ENCODE data around the gene GFRA1.
A peak's percentile ranks its signal among the peaks of the same experiment; 100 is the strongest.

Gene GFRA1

GRCh38 chr10:116126954-116127695 is 145.9 kb downstream of the GFRA1 start:
- DNase-seq (ENCODE audit: low spot score) (no peak), FAIRE-seq (no peak)

- DNase-seq (ENCODE audit: low spot score) (no peak), FAIRE-seq (no peak)
Observed at GRCh38 chr10:116126239-116126638, 146.8 kb downstream of the GFRA1 start.

- FAIRE-seq, result no peak
Observed at GRCh38 chr10:116125180-116125579, 147.8 kb downstream of the GFRA1 start.

GRCh38 chr10:116124777-116125176 is 148.2 kb downstream of the GFRA1 start:
- DNase-seq (ENCODE audit: low spot score) (no peak), FAIRE-seq (no peak)

More at GRCh38 chr10:116125180-116125579, 147.8 kb downstream of the GFRA1 start:
- no peak for DNase-seq (ENCODE audit: low spot score)

GRCh38 chr10:116122664-116123063 is 150.3 kb downstream of the GFRA1 start:
- DNase-seq (ENCODE audit: low spot score) (no peak), FAIRE-seq (no peak)

- FAIRE-seq (no peak), DNase-seq (ENCODE audit: low spot score) (no peak)
Observed at GRCh38 chr10:116121640-116122525, 151.1 kb downstream of the GFRA1 start.

- DNase-seq (ENCODE audit: low spot score), result no peak
- FAIRE-seq, result no peak
Observed at GRCh38 chr10:116120688-116121455, 152.1 kb downstream of the GFRA1 start.

- no peak for FAIRE-seq
Observed at GRCh38 chr10:116118847-116119246, 154.2 kb downstream of the GFRA1 start.

GRCh38 chr10:116115797-116116196 is 157.2 kb downstream of the GFRA1 start:
- FAIRE-seq (no peak), DNase-seq (ENCODE audit: low spot score) (no peak)

More at GRCh38 chr10:116118847-116119246, 154.2 kb downstream of the GFRA1 start:
- DNase-seq (ENCODE audit: low spot score), result no peak

GRCh38 chr10:116115036-116115641 is 157.9 kb downstream of the GFRA1 start:
- DNase-seq (ENCODE audit: low spot score) (no peak), FAIRE-seq (no peak)

GRCh38 chr10:116113721-116114501 is 159.1 kb downstream of the GFRA1 start:
- FAIRE-seq (no peak), DNase-seq (ENCODE audit: low spot score) (peak; percentile 58)

- DNase-seq (ENCODE audit: low spot score) (no peak), FAIRE-seq (no peak)
Observed at GRCh38 chr10:116112232-116113231, 160.5 kb downstream of the GFRA1 start.

GRCh38 chr10:116111483-116112095 is 161.4 kb downstream of the GFRA1 start:
- no peak for FAIRE-seq

GRCh38 chr10:116110736-116111135 is 162.3 kb downstream of the GFRA1 start:
- DNase-seq (ENCODE audit: low spot score), result no peak

More at GRCh38 chr10:116111483-116112095, 161.4 kb downstream of the GFRA1 start:
- no peak for DNase-seq (ENCODE audit: low spot score)

GRCh38 chr10:116109881-116110280 is 163.1 kb downstream of the GFRA1 start:
- FAIRE-seq (no peak), DNase-seq (ENCODE audit: low spot score) (no peak)

More at GRCh38 chr10:116110736-116111135, 162.3 kb downstream of the GFRA1 start:
- peak; percentile 17 for FAIRE-seq

GRCh38 chr10:116109481-116109880 is 163.5 kb downstream of the GFRA1 start:
- DNase-seq (ENCODE audit: low spot score), result no peak
- no peak for FAIRE-seq

- DNase-seq (ENCODE audit: low spot score) (no peak), FAIRE-seq (no peak)
Observed at GRCh38 chr10:116108095-116108494, 164.9 kb downstream of the GFRA1 start.

- DNase-seq (ENCODE audit: low spot score), result no peak
- FAIRE-seq, result no peak
Observed at GRCh38 chr10:116106611-116107010, 166.4 kb downstream of the GFRA1 start.

- FAIRE-seq (no peak), DNase-seq (ENCODE audit: low spot score) (no peak)
Observed at GRCh38 chr10:116105264-116105663, 167.7 kb downstream of the GFRA1 start.
